Cardiac septum (tissue), 1 donor: ENCODE measurements around the gene SWSAP1. TPM values are rescaled to one million over a fixed set of nuclear protein-coding genes. Genes with fewer than 3 reads are reported as not detected.
"Not testable (repeated sequence)": the region's sequence is repeated elsewhere in the genome, so short reads cannot be mapped to it uniquely, and the experiment has no call there.

ENCODE experiments used
- DNase-seq: peaks from one replicate; pipeline ENCODE4 v3.0.0-alpha.2; 2020; ENCODE audit warnings: low spot score
- intact Hi-C: fragments of 100-400 bp; cut with DNase I; formaldehyde crosslinking; loops from one replicate; pipeline ENCODE4 v1.14.0; 2022
- total RNA-seq: library from RNA; stranded (reverse); fragmentation: NEBNext Ultra II Directional; extraction: Animal tissue kit (Norgen Biotek cat#: 25700); gene quantifications from one replicate; pipeline ENCODE4 v1.2.1, GENCODE V29; 2021
- donor health status: DM: no; HTN: no; CAD: no.

The SWSAP1 gene
- total RNA-seq, 1 donor from 2014 or later, result 1.3 TPM

GRCh38 chr19:11375143-11375948 is 880 bp downstream of the SWSAP1 start:
- intact Hi-C loops, result no loop called here
- peak; percentile 76 for DNase-seq

DNA sequence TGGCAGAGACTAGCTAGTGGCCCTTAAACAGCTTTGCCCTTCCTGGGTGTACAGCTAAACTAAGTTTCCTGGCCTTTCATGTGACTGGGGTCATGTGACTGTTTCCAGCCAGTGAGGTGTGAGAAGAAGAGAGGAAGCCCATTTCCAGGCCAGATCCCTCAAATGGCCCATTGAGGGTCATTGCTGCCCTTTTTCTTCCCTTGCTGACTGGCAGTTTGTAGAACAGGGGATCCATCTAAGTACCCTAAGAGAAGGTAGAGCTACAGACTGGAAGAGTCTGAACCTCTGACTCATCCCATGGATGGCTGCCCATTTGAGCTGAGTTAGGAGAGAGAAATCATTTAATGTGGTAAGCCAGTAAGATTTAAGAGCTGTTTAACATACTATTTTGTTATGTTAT is 2.8 kb downstream of the SWSAP1 start:
- no peak for DNase-seq
- intact Hi-C loops, result no loop called here

GRCh38 chr19:11377756-11378155 is 3.3 kb downstream of the SWSAP1 start:
- DNase-seq, result no peak
- intact Hi-C loops, result no loop called here

- no peak for DNase-seq
- intact Hi-C loops, result no loop called here
These were observed 4.1 kb downstream of the SWSAP1 start for GRCh38 chr19:11378319-11379189.

DNA sequence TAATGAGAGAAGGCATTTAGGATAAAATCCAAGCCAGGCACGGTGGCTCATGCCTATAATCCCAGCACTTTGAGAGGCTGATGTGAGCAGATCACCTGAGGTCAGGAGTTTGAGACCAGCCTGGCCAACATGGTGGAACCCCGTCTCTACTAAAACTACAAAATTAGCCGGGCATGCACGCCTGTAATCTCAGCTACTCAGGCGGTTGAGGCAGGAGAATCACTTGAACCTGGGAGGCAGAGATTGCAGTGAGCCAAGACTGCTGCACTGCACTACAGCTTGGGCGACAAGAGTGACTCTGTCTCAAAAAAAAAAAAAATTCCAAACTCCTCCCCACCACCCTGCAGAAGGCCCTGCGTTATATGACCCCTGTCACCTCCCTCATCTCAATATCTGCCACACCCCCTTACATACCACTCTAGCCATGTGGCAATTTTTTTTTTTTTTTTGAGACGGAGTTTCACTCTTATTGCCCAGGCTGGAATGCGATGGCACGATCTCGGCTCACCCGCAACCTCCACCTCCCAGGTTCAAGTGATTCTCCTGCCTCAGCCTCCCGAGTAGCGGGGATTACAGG is 4.9 kb downstream of the SWSAP1 start:
- intact Hi-C loops, DNase-seq: not testable (repeated sequence)

DNA sequence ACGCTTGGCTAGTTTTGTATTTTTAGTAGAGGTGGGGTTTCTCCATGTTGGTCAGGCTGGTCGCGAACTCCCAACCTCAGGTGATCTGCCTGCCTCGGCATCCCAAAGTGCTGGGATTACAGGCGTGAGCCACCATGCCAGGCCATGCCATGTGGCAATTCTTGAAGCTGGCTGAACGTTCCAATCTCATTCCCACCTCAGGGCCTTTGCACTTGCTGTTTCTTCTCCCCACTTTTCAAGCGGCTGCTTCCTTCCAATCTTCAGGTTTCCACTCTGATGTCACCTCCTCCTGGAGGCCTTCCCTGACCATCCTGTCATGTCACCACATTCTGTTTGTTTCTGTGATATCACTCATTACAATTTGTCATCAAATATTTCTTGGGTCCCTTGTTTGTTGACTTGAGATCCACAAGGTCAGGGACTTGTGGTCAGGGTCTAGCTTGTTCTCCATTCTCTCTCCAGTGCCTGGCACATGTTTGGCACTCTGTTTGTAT is 5.4 kb downstream of the SWSAP1 start:
- no peak for DNase-seq
- intact Hi-C loops, result loop anchor here (2.0 to 5.0 kb wide), 5 partner anchors 33 to 102 kb away; partner anchors contain the start of genes CCDC159, ELAVL3, ODAD3 and PRKCSH

DNA sequence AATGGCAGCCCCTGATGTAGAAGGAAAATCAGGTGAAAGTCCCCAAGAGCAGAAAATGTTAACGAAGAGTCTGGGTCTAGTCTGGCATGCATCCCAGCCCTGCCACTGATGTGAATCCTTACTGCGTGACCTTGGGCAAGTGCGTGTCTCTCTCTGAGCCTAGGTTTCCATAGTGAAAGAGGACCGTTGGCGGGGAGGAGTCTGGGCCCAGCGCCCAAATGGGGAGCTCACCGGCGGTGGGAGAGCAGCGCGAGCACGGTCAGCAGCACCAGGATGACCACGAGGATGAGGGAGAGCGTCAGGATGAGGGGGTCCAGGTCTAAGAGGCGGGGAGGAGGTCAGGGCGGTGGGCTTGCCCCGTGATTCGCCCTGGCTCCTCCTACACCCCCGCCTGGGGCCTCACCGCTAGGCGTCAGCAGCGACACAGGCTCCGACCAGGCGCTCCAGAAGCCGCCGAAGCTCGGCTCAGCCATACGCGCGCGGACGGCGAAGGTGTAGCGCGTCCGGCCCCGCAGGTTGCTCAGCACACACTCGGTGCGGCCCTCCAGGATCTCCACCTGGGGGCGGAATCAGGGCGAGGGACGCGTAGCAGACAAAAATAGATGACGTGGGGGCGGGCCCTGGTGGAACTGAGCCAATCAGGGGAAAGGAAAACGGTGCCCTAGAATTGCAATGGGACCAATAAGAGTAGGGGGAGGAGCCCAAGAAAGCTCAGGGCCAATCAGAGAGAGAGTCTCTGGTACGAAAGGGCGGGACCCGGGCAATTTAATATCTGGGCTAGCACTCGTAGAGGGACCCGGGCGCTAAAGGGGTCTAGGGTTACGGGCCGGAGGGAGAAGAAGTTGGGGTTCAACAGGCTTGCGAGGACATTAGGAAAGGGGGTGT is 6.4 kb downstream of the SWSAP1 start:
- peak; percentile 96 for DNase-seq
- intact Hi-C loops, result loop anchor here (2.0 to 5.0 kb wide), 5 partner anchors 34 to 101 kb away; partner anchors contain the start of genes CCDC159, ELAVL3, ODAD3 and PRKCSH

DNA sequence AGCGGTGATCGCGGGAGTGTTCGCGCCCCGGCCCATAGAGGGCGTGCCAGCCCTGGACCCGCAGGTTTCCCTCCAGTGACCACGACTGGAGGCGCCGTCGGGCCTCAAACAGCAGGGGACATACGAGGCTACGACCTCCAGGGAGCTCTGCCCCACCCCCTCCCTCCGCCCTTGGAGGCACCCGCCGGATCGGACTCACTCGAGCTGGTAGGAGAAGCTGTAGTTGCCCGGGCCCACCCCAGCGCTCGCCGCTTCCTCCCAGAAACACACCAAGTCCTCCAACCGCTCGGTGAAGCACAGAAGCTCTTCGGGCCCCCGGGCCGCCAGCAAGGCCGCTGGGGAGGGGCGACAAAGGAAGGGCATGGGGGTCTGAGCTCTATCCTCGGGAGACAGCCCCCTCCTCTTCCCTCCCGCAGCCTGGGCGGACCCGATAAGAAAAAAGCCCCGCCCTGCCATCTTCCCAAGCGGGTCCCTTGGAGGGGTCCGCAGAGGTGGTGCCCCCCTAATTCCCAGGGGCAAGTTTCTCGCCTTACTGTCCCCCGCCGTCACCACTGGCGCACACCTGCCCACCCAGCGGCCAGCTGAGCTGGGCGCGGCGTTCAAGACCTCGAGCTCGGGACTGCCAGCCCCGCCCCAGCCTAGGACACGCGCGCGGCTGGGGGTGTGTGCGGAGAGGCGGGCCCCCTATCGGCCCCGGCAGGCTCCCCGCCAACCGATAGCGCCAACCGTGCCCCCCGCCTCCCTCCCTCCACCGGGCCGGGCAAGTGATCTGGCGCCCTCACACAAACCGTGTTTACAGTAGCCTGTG is 8.6 kb downstream of the SWSAP1 start:
- peak; percentile 85 for DNase-seq
- intact Hi-C loops, result loop anchor here (5.0 kb wide), 4 partner anchors 36 to 99 kb away; partner anchors contain the start of genes CCDC159, ELAVL3 and TMEM205

GRCh38 chr19:11383706-11384048 is 9.2 kb downstream of the SWSAP1 start:
- intact Hi-C loops, result loop anchor here (5.0 kb wide), 4 partner anchors 36 to 99 kb away; partner anchors contain the start of genes CCDC159, ELAVL3 and TMEM205
- no peak for DNase-seq

- intact Hi-C loops, result loop anchor here (5.0 kb wide), 4 partner anchors 37 to 98 kb away; partner anchors contain the start of genes CCDC159, ELAVL3 and TMEM205
These were observed 10.3 kb downstream of the SWSAP1 start for GRCh38 chr19:11384778-11385129.

DNA sequence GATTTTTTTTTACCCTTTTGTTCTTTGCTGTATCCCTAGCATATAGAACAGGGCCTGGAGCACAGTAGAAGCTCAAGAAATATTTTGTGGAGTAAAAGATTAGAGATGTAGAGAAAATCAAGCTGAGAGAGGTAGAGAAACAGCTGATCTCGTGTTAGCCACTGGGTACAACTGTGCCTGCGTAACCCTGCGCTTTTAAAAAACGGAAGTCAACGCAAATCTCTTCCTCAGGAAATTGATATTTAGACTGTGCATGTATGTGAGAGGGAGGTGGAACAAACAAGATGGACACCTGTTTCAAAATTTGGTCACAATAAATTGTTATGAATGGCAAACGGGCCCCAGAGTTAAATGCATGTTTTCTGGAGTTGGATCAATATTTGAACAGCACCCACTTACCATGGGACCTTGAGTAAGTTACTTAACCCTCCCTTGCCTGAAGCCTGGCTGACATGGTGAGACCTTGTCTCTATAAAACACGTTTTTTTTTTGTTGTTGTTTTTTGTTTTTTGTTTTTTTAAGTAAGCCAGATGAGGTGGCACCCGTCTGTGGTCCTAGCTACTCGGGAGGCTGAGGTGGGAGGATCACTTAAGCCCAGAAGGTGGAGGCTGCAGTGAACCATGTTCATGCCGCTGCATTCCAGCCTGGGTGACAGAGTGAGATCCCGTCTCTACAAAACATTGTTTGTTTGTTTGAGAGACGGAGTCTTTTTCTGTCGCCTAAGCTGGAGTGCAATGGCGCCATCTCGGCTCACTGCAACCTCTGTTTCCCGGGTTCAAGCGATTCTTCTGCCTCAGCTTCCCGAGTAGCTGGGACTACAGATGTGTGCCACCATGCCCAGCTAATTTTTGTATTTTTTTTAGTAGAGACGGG is 12.9 kb downstream of the SWSAP1 start:
- DNase-seq, result no peak
- intact Hi-C loops, result no loop called here

More at GRCh38 chr19:11384778-11385129, 10.3 kb downstream of the SWSAP1 start:
- DNase-seq, result no peak

- intact Hi-C loops, result no loop called here
- no peak for DNase-seq
These were observed 15.9 kb downstream of the SWSAP1 start for GRCh38 chr19:11390359-11390758.

- intact Hi-C loops, result no loop called here
- DNase-seq, result no peak
These were observed 16.6 kb downstream of the SWSAP1 start for GRCh38 chr19:11390933-11391680.

DNA sequence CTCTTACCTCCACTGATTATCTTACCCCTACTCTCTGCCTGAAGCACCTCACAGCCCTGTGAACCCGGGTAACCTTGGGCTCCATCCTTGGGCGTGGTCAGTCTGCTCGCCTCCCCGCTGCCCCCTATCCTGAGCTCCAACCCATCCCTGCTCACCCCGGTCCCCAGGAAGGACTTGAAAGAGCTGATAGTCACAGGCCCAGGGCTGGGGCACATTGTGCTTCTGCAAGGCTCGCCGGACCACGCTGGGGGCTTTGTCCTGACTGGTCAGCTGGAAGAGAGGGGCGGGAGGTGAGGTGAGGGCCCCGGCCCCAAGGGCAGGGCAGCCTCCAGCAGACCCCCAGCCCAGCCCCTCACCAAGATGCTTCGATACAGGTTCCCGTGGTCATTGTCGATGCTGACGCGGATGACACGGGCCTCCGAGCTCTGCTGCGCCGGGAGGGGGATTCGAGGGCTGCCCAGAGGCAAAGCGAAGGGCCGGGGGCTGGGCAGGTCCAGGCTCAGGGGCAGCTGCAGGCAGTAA is 22.7 kb downstream of the SWSAP1 start:
- intact Hi-C loops, result no loop called here
- DNase-seq, result no peak

DNA sequence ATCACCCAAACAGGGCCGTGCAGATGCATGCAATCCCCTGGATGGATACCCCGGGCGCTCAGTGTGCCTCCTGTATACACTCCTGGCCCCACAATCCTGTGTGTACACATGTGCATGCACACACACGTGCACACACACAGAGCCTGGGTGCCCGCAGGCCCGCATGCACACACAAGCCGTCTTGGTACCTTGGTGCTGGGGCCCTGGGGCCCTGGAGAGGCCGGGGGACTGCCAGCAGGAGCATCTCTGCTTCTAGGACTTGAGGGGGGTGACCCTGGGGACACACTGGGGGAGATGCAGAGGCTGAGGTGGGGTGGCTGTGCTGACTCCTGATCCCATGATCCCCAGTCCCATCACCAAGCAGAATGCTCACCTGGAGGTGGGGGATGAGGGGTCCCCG is 25.2 kb downstream of the SWSAP1 start:
- DNase-seq, result no peak
- intact Hi-C loops, result no loop called here

DNA sequence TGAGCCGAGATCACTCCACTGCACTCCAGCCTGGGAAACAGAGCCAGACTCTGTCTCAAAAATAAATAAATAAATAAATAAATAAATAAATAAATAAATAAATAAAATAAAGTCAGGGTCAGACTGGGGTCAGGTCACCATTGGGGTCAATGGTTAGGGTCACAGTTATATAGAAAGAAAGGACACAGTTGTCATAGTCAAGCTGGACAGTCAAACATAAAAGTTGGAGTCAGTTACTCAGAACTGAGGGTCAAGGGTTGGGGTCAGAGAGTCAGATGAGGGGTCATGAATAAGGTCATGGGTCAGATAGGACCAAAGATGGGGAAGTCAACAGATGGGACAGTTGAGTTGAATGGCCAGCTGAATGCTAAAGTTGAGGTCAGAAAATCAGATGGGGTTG is 26.3 kb downstream of the SWSAP1 start:
- intact Hi-C loops, result no loop called here
- no peak for DNase-seq
